GM21786 (cell line): ENCODE data around the gene SPECC1.
"Not testable (repeated sequence)": the region's sequence is repeated elsewhere in the genome, so short reads cannot be mapped to it uniquely, and the experiment has no call there.

Experiments
- ATAC-seq: cut with Tn5 transposase; IDR thresholded peaks from one replicate; pipeline ENCODE4 v1.9.1; 2021; ENCODE audit not compliant: unreplicated experiment

The SPECC1 gene

DNA sequence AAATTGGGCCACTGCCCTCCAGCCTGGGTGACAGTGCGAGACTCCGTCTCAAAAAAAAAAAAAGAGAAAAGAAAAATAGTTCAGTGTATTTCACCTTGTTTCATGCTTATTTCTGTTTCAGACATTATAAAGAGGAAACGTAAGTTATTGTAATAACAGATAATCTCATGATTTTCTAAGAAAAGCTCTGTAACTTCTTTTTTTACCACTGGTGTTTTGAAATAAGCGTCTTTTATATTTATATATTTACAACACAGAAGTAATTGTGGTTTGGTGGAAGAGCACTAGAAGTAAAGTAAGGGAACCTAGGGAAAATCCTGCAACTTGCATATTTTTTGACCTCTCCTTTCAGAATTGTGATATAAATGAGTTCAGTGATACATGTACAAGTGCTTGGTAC, 354.7 kb downstream of the SPECC1 start:
- not testable (repeated sequence) for ATAC-seq
